ENCODE measurements around the gene TRPM4. TPM values are rescaled to one million over a fixed set of nuclear protein-coding genes. Genes with fewer than 3 reads are reported as not detected.
A peak's percentile ranks its signal among the peaks of the same experiment; 100 is the strongest.

Gene TRPM4
- total and polyA plus RNA-seq, 2 of the 13 experiments (the other 11 are each of a cell fraction or from before 2014, with no cell fraction given): 1.9 to 4.3 TPM

- ATAC-seq: peak; percentile 33; the same call in 2 of the 3 replicates
- intact Hi-C loops (cut with micrococcal nuclease; ENCODE audit: unreplicated experiment): no loop called here
- BruUV-seq (replicated peaks): no TSS peak
Observed at GRCh38 chr19:49210108-49210900, 52.7 kb downstream of the TRPM4 start.

More at GRCh38 chr19:49210108-49210900, 52.7 kb downstream of the TRPM4 start:
- Histone ChIP-seq H3K27me3 (ENCODE audit: control insufficient read depth in 1 of 2, insufficient read depth in 2 of 2, low read length in 2 of 2) (no peaks in the 10 kb centered on the region), H3K4me1 (ENCODE audit: insufficient read depth, low read length) (peaks cover 17% of the 10 kb centered on the region), H3K27ac (ENCODE audit: extremely low read length, insufficient read depth, low read length) (no peak overlapping the region), H3K4me3 (replicated peaks in 1 of 3; ENCODE audit: insufficient read depth in 1 of 3, low read depth in 2 of 3, low read length in 3 of 3) (no peak overlapping the region), H3K9me3 (ENCODE audit: low read length) (no peaks in the 10 kb centered on the region), H3K4me2 (ENCODE audit: low read depth, low read length) (no peak overlapping the region), H4K20me1 (ENCODE audit: insufficient read depth, low read length) (no peaks in the 10 kb centered on the region), H2AFZ (ENCODE audit: low read length) (no peak overlapping the region), H3K9ac (ENCODE audit: insufficient read depth, low read depth, low read length) (no peak overlapping the region), H3K79me2 (ENCODE audit: insufficient read depth, low read length) (no peaks in the 10 kb centered on the region), H3K36me3 (replicated peaks in 1 of 2; ENCODE audit: control insufficient read depth in 1 of 2, insufficient read depth in 2 of 2, low read length in 2 of 2) (no peaks in the 10 kb centered on the region)
- ChIA-PET CTCF (ENCODE audit: low intra/inter-chr PET ratio, low total read pairs) (no interaction called here), POLR2A (interaction anchor here (0.7 kb wide), 1 partner anchor 231 kb away, joined by 3 read pairs; no protein-coding TSS in a partner anchor)
- TF ChIP-seq RARA (CRISPR knock-in tag; IDR thresholded peaks at IDR 0.05) (peak; percentile 24; the same call in 1 of the 2 replicates), STAG1 (CRISPR knock-in tag; IDR thresholded peaks at IDR 0.05) (peak; percentile 25; the same call in 1 of the 2 replicates), NR2C2 (CRISPR knock-in tag; IDR thresholded peaks at IDR 0.05; ENCODE audit: borderline replicate concordance) (peak; percentile 85), THRA (CRISPR knock-in tag; IDR thresholded peaks at IDR 0.05; ENCODE audit: borderline replicate concordance) (peak; percentile 47; the same call in 1 of the 2 replicates), ZBTB33 (CRISPR knock-in tag; IDR thresholded peaks at IDR 0.05) (peak; percentile 96), ZBTB26 (CRISPR knock-in tag; IDR thresholded peaks at IDR 0.05; ENCODE audit: borderline replicate concordance) (no peak), NR2F6 (IDR thresholded peaks at IDR 0.05) (peak; percentile 92), NR2F6 (CRISPR knock-in tag; IDR thresholded peaks at IDR 0.05) (peak; percentile 89), NR2F1 (CRISPR knock-in tag; IDR thresholded peaks at IDR 0.05) (peak; percentile 52 to 87; a peak in 3 of 4 replicates), GLMP (CRISPR knock-in tag; IDR thresholded peaks at IDR 0.05; ENCODE audit: borderline replicate concordance) (no peak), ESRRA (CRISPR knock-in tag; IDR thresholded peaks at IDR 0.05; ENCODE audit: low read depth) (peak; percentile 46; the same call in 1 of the 2 replicates), RXRA (CRISPR knock-in tag; IDR thresholded peaks at IDR 0.05) (peak; percentile 59; the same call in 1 of the 2 replicates), CTCF (CRISPR knock-in tag; IDR thresholded peaks at IDR 0.05) (0 out of 2 replicates have a peak, but pooled peaks have one; percentile 30), HOXA3 (CRISPR knock-in tag; IDR thresholded peaks at IDR 0.05) (0 out of 2 replicates have a peak, but pooled peaks have one; percentile 22), NR2F2 (IDR thresholded peaks at IDR 0.05; ENCODE audit: borderline replicate concordance, low read depth) (peak; percentile 45; the same call in 1 of the 2 replicates), ZNF782 (CRISPR knock-in tag; IDR thresholded peaks at IDR 0.05; ENCODE audit: borderline replicate concordance) (no peak)
- in situ Hi-C loops (cut with HindIII; ENCODE audit: extremely low pct_ligation_motif_present, low pct_unique_long_range_greater_than_20kb): no loop called here
- 84% methylated on average over 50 of the region's 50 CpGs for WGBS (ENCODE audit: low lambda C conversion rate)
- DNase-seq (ENCODE audit: low spot score) (no peak), FAIRE-seq (no peak)

Measured in HepG2 (cell line).